ENCODE results near the gene TMCC2. TPM values are rescaled to one million over a fixed set of nuclear protein-coding genes. Genes with fewer than 3 reads are reported as not detected.

TMCC2 gene
- total and polyA plus RNA-seq, 2 experiments from 2014 or later, result 2.6 to 9.9 TPM

DNA sequence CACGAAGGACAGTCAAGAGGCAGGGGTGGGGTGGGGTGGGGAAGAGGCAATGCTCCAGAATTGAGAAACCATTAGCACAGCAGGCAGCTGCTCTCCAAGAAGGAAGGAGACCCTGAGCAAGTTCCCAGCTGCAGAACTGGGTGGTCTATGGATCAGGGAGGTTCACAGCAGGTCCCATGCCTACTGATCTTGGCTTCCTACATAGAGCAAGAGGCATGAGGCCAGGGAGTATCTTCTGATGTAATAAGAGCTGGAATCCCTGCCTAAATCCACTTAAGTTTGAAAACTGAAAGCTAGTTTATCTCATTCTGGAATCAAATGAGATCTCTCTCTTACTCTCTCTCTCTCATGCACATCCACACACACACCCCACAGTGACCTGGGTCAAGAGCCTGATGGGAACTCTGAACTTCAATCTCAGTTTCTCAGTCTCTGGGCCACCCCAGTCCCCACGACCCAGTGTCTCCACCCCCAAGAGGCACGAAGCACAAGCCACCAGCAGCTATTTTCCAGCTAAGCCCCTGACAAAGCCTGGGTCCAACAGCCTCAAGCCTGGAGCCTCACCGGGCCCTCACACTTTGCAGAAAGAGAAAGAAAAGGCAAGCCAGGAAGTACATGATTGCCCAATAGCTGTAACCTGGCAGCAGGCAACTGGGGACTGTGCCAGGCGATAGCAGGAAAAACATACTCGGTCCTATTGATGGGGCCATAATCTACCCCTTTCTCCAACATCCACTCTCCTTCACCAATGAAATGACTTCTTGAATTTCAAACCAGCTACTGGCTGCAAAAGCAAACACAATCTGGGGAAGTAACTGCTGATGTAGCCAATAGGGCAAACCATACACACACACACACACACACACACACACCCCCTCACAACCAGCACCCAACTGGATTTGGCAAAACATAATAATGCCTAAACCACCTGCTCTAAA is 91.6 kb downstream of the TMCC2 start:
- peak overlapping the region; percentile 87 for H3K4me3 Mint-ChIP-seq
- Histone ChIP-seq H2AFZ (no peak overlapping the region), H3K4me3 (peak overlapping the region; percentile 96; the same call in 1 of the 2 replicates), H3K9me2 (ENCODE audit: insufficient read depth) (peaks cover 4% of the 10 kb centered on the region; the same call in 1 of the 2 replicates), H3K4me1 (ENCODE audit: insufficient read depth) (peaks cover 57% of the 10 kb centered on the region), H4K20me1 (replicated peaks; ENCODE audit: insufficient read depth) (peaks cover 23% of the 10 kb centered on the region; the same call in 1 of the 2 replicates), H3K27ac (ENCODE audit: low read depth) (no peak overlapping the region), H3K36me3 (ENCODE audit: insufficient read depth) (no peaks in the 10 kb centered on the region), H3K27me3 (ENCODE audit: insufficient read depth) (peaks cover 7% of the 10 kb centered on the region), H3K79me2 (replicated peaks; ENCODE audit: insufficient read depth) (peaks cover 70% of the 10 kb centered on the region), H3K4me2 (peak overlapping the region; percentile 99), H3F3A (replicated peaks; ENCODE audit: low read depth) (peaks cover 16% of the 10 kb centered on the region)
- peaks cover 14% of the 10 kb centered on the region for H3K36me3 Mint-ChIP-seq (ENCODE audit: low read depth)
- peaks cover 27% of the 10 kb centered on the region for H3K27me3 Mint-ChIP-seq (ENCODE audit: insufficient read depth, low read depth, poor library complexity)
- DNase-seq (ENCODE audit: low spot score), result no peak
- peaks cover 58% of the 10 kb centered on the region for H3K4me1 Mint-ChIP-seq
- no peaks in the 10 kb centered on the region for H3K9me3 Mint-ChIP-seq
- no peak overlapping the region for H3K27ac Mint-ChIP-seq
- no peak for ATAC-seq
- TF ChIP-seq JUNB (IDR thresholded peaks at IDR 0.05; ENCODE audit: unreplicated experiment) (no peak), POLR2AphosphoS5 (IDR thresholded peaks at IDR 0.05; ENCODE audit: low read depth) (no peak), STAT1 (IDR thresholded peaks at IDR 0.05; ENCODE audit: unreplicated experiment) (no peak), ZNF462 (CRISPR knock-in tag; IDR thresholded peaks at IDR 0.05) (no peak)

Data from GM23338 (cell line).